Measurements from ENCODE around the gene AK8.

Gene AK8

DNA sequence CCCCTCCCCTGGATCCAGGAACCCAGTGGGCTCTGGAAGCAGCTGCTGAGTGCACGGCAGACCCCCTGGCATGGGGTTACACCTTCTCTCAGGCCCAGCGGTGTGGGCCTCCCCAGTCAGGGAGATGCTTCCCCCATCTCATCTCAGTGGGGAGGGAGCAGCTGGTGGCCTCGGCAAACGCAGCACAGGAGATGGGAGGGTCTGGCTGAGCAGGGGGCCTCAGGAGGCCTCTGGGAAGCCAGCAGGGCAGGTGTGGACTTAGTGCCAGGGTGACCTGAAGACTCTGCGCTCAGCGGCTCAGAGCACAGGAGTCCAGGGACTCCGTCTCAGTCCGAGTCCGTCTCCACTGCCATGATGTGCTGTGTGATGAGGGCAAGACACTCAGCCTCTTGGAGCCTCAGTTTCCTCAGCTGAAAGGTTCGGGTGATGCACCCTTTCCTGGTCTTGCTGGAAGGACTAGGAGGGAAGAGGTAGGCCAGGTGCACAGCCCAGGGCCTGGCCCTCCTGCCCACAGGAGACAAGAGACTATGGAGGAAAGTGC, 107.2 kb downstream of the AK8 start:
- no peak for DNase-seq (ENCODE audit: low spot score)

- DNase-seq (ENCODE audit: low spot score): peak; percentile 66
Measured at GRCh38 chr9:132769906-132770769, 107.9 kb downstream of the AK8 start.

GRCh38 chr9:132768932-132769905, 108.9 kb downstream of the AK8 start:
- DNase-seq (ENCODE audit: low spot score): peak; percentile 71

- no peak for DNase-seq (ENCODE audit: low spot score)
Measured at GRCh38 chr9:132763574-132763973, 114.5 kb downstream of the AK8 start.

DNA sequence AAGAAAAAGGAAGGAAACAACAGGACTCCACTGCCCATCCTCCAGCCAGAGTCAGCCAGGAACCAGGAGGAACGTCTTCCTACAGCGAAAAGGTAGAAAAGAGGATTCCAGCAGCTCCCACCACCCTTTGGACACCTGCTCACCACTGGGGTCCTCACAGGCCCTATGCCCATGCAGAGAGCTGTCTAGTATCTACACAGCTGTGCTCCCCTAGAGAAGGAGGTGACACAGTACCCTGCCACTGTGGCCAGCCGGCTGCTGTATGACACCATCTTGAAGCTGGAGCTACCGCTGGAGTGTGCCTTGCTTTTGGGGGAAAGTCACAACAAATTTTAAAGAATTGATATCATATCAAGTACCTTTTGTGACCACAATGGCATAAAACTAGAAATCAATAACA, 115.2 kb downstream of the AK8 start:
- no peak for DNase-seq (ENCODE audit: low spot score)

DNA sequence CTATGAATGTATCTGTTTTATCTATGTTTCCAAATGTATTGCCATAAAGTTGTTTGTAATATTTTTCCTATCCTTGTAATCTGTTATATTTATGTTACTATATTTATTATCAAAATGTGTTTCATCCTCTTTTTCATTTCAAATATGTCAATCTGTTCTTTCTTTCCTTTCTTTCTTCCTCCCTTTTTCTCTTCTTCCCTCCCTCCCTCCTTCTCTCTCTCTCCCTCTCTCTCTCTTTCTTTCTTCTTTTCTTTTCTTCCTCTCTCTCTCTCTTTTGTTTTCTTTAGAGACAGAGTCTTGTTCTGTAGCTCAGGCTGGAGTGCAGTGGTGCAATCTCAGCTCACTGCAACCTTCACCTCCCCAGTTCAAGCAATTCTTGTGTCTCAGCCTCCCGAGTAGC, 116.5 kb downstream of the AK8 start:
- DNase-seq (ENCODE audit: low spot score): no peak

- DNase-seq (ENCODE audit: low spot score): no peak
Measured at GRCh38 chr9:132760057-132760456, 118.0 kb downstream of the AK8 start.

GRCh38 chr9:132757016-132757415, 121.1 kb downstream of the AK8 start:
- DNase-seq (ENCODE audit: low spot score): no peak

- DNase-seq (ENCODE audit: low spot score): no peak
Measured at GRCh38 chr9:132756214-132756845, 121.8 kb downstream of the AK8 start.

DNA sequence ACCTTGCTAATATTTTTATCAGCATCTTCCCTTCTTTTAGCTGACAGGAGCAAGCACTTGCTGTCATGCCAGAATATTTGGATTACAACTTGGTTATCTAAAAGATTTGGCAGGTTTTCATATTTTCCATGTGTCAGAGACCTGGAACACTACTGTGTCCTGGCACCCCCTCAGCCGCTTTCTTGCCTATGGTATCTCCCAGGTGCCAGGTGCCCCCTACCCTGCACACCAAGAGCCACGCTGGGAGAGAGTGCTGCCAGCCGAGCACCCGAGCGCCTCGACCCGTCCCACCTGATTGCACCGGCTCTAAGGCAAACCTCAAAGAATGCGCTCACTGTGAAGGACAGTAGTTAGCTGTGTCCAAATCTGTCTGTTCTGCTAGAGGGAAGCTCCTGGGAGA, 123.0 kb downstream of the AK8 start:
- no peak for DNase-seq (ENCODE audit: low spot score)

DNA sequence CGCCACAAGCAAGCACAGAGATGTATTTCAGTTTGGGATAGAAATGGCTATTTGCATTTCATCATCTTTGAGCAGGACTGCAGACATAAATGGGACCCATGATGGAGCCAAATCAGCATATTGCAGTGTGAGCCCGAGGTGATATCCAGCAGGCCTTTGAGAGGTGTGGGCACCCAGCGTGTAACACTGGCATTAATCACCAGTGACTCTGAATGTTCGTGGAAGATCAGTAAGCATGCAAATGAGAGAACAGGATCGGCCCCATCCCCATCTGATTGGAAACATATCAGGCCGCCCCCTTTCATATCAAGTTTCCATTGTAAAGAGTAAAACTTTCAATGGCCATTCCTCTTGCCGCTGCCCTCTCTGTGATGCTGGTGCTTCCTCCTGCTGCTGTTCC, 123.8 kb downstream of the AK8 start:
- DNase-seq (ENCODE audit: low spot score): no peak

- no peak for DNase-seq (ENCODE audit: low spot score)
Measured at GRCh38 chr9:132753593-132753880, 124.5 kb downstream of the AK8 start.

DNA sequence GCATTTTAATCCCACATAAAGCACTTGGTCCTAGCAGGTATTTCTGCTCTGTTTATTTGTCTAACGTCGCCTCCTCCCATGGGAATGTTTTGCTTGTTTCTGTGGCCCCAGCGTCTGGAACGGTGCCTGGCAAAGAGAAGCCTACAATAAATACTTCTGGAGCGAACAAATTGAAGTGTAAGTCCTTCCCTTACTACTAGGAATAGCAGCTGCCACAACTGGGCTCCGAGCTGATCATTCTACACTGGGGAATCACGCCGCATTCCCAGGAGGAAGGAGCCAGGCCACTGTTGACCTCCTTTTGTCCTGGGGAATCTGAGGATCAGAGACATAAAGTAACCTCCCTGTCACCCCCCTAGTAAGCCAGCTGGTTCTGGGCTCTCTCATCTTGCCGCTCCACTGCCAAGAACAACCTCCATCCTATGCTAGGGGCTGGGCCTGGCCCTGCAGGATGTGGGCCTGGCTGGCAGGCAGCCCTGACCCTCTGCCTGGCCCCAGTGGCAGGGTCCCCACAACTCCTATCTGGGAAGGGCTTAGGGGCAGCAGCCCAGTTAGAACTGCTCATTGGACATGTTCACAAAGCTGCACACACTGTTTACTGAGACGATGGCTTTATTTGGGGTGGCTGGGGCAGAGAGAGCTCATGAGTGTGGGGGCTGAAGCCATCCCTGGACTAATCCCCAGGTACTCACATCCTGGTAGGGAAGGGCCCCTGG, 125.0 kb downstream of the AK8 start:
- no peak for DNase-seq (ENCODE audit: low spot score)

DNA sequence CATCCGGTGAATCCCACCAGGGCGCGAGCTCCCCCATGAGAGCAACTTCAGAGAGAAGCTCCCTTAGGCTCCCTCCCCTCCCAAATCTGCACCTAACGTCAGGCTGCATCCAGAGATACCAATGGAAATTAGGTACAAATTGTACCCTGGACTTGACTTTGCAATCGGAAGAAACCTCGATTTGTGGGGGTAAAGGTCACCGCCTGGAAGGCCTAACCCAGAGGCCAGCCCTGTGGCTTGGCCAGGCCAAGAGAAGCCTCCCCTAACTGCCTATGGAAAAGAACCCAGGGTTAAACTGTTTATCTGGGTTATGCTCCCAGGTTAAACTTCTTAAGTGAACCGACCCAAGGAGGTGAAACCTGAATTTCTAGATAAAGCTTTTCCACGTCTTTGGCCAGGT, 127.4 kb downstream of the AK8 start:
- DNase-seq (ENCODE audit: low spot score): no peak

DNA sequence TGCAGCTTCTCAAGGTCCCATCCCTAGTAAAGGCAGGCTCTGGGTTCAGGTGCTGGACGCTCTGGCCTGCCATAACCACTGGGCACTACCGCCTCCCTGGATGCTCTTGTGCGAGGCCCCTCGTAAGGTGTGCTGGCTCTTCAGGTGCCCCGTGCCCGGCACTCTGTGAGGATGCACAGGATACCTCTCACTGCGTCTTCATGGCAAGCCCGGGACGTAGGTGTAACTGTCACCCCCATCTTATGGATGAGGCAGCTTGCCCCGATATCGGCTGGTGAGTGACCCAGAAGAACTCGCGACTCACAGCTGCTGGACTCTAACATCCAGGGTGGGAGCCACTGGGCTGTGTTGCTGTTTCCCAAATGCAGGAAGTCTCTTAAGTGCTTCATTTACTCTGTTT, 128.8 kb downstream of the AK8 start:
- DNase-seq (ENCODE audit: low spot score): no peak

DNA sequence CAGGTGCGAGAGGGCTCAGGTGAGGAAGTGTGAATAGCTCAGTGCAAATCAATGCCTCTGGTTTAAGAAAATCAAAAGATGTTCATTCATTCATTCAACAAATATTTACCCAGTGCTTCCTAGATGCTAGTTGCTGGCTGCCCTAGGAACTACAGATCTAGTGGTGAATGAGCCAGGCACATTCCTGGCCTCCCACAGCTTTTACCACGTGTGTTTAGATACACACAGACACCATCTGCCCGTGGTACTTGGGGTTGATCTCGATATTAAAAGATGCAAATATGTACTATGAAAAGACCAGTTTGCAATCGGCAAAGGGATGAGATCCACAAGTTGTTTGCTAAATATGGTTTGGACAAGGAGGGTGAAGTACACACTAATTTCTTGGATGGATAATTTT, 129.6 kb downstream of the AK8 start:
- no peak for DNase-seq (ENCODE audit: low spot score)

DNA sequence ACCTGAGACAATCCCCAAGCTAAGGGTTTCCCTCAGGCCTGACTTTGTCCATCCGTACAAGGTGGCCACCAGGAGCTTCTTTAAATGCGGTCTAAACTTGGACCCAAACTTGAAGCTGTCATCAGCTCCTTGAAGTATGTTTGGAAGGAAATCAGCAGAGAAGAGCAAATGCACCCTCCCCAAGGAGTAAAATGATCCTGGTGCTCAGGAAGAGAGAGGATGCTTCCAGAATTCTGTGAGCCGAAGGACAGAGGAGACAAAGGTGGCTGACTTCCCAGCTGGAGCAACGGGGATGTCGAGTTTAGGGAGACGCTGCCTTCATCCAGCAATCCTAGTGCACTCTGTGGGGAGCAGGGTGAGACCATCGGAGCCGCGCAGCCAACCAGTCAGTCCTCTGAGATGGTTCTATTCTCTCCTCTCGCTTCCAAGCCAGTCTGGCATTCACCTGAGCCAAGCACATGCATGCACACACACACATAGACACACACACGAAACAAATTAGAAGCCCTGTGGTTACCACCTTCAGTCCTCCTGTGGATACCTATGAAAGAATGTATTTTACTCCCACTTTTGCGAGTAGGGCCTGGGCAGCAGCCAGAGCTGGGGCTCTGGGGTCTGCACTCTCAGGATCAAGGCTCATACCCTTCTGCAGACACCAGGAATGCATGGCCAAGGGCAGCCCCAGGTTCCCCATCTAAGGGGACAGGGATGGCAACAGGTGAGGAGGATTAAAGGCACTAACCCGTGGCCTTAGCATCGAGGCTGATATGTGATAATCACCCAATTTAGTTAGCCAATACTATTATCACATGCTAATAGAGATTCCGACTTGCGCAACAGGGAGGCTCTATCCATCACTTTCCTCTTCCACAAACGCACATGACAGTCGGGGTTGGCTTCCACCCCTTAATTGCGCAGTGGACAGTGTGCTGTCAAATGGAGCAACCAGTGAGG, 132.1 kb downstream of the AK8 start:
- no peak for DNase-seq (ENCODE audit: low spot score)

GRCh38 chr9:132744881-132745755, 133.0 kb downstream of the AK8 start:
- no peak for DNase-seq (ENCODE audit: low spot score)

- DNase-seq (ENCODE audit: low spot score): no peak
Measured at GRCh38 chr9:132743931-132744479, 134.1 kb downstream of the AK8 start.
